ENCODE data around the gene MCEMP1. TPM values are rescaled to one million over a fixed set of nuclear protein-coding genes. Genes with fewer than 3 reads are reported as not detected.
A peak's percentile ranks its signal among the peaks of the same experiment; 100 is the strongest.

Gene MCEMP1
- total RNA-seq, 1 experiment from 2014 or later: not detected

DNA sequence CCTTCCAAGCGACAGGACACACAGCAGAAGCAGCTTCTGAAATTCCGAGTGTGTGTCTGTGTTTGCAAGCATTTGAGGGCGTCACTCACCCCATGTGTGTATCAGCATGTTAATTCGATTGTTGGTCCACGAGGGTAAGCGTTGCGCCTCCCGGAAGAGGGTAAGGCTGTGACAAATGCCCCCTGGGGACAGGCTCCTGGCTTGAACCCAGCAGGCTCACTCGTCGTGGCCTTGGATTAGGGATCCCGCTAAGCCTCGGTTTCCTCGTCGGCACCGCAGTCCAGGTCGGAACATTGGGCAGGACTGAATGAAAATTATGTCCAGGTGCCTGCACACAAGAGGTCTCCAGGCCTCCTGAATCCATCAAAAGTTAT lies 40.6 kb upstream of the MCEMP1 start:
- intact Hi-C loops (cut with micrococcal nuclease; ENCODE audit: unreplicated experiment): no loop called here
- peak overlapping the region; percentile 80 for H3K4me3 Mint-ChIP-seq (ENCODE audit: low read depth, unreplicated experiment)
- no peak for DNase-seq

DNA sequence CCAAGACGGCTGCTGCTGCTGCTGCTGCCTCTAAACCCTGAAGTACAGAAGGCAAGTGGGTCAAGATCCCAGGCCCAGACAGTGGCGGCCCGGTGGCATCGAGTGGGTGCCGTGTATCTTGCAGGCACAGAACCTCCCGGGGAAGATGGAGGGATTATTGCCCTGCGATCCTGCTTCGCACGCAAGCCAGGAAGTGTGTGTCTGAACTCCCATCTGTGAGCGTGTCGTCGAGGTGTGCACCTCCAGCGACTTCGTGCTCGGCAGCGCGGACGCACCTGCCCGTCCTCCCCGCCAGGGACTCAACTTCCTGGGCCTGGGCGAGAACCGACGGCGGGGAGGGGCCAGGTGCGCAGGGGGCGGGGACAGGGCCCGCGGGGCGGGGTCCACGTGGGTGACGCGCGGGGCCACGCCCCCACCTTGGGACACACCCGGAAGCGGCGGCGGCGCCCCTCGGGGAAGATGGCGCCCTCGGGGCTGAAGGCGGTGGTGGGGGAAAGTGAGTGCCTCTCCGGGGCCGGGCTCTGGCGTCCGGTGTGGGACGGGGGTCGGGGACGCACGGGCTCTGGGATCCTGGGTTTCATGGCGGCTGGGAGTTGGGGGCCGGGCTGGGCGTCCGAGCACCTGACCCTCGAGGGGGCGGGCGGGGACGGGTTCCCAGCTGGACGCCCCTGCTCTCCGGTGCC lies 40.1 kb upstream of the MCEMP1 start, which contains the start of gene STXBP2:
STXBP2 (plus strand) TSS at position 420 of the 683 bp plus-strand sequence; CDS start at position 460, 40 bp downstream.
- intact Hi-C loops (cut with micrococcal nuclease; ENCODE audit: unreplicated experiment): no loop called here
- no peak for TF ChIP-seq CTCF (IDR thresholded peaks at IDR 0.05; ENCODE audit: unreplicated experiment)
- peak; percentile 88 for DNase-seq
- Mint-ChIP-seq H3K4me3 (ENCODE audit: low read depth, unreplicated experiment) (peak within 1 kb of the TSS; percentile 80), H3K9me3 (ENCODE audit: low read depth, unreplicated experiment) (peaks cover 3% of the 10 kb centered on the region), H3K27me3 (ENCODE audit: unreplicated experiment) (no peaks in the 10 kb centered on the region), H3K27ac (ENCODE audit: unreplicated experiment) (peak within 1 kb of the TSS; percentile 72), H3K4me1 (ENCODE audit: low read depth, unreplicated experiment) (no peaks in the 10 kb centered on the region), H3K36me3 (ENCODE audit: insufficient read depth, unreplicated experiment) (peaks cover 39% of the 10 kb centered on the region)
- no TSS peak for BruUV-seq (replicated peaks)
- CTCF ChIA-PET: no interaction called here

More for the DNA sequence above, 40.6 kb upstream of the MCEMP1 start:
- no TSS peak for BruUV-seq (replicated peaks)
- Mint-ChIP-seq H3K4me1 (ENCODE audit: low read depth, unreplicated experiment) (no peaks in the 10 kb centered on the region), H3K27ac (ENCODE audit: unreplicated experiment) (no peak overlapping the region), H3K27me3 (ENCODE audit: unreplicated experiment) (no peaks in the 10 kb centered on the region), H3K9me3 (ENCODE audit: low read depth, unreplicated experiment) (peaks cover 3% of the 10 kb centered on the region), H3K36me3 (ENCODE audit: insufficient read depth, unreplicated experiment) (peaks cover 39% of the 10 kb centered on the region)
- CTCF ChIA-PET: no interaction called here
- no peak for TF ChIP-seq CTCF (IDR thresholded peaks at IDR 0.05; ENCODE audit: unreplicated experiment)

- TSS peak; percentile 34 for BruUV-seq (replicated peaks)
- H3K4me3 Mint-ChIP-seq (ENCODE audit: low read depth, unreplicated experiment): peak overlapping the region; percentile 80
- intact Hi-C loops (cut with micrococcal nuclease; ENCODE audit: unreplicated experiment): no loop called here
- TF ChIP-seq CTCF (IDR thresholded peaks at IDR 0.05; ENCODE audit: unreplicated experiment): no peak
- peak; percentile 53 for DNase-seq
- H3K36me3 Mint-ChIP-seq (ENCODE audit: insufficient read depth, unreplicated experiment): peaks cover 39% of the 10 kb centered on the region
- peaks cover 3% of the 10 kb centered on the region for H3K9me3 Mint-ChIP-seq (ENCODE audit: low read depth, unreplicated experiment)
- peak overlapping the region; percentile 72 for H3K27ac Mint-ChIP-seq (ENCODE audit: unreplicated experiment)
- CTCF ChIA-PET: interaction anchor here (0.6 kb wide), 1 partner anchor 8 kb away, joined by 6 read pairs; the partner anchor contains the start of genes PET100 and XAB2
- no peaks in the 10 kb centered on the region for H3K4me1 Mint-ChIP-seq (ENCODE audit: low read depth, unreplicated experiment)
- H3K27me3 Mint-ChIP-seq (ENCODE audit: unreplicated experiment): no peaks in the 10 kb centered on the region
These were observed 39.3 kb upstream of the MCEMP1 start for GRCh38 chr19:7637374-7638256.

- Mint-ChIP-seq H3K4me1 (ENCODE audit: low read depth, unreplicated experiment) (no peaks in the 10 kb centered on the region), H3K36me3 (ENCODE audit: insufficient read depth, unreplicated experiment) (peaks cover 37% of the 10 kb centered on the region), H3K9me3 (ENCODE audit: low read depth, unreplicated experiment) (peaks cover 3% of the 10 kb centered on the region), H3K4me3 (ENCODE audit: low read depth, unreplicated experiment) (no peak overlapping the region), H3K27ac (ENCODE audit: unreplicated experiment) (no peak overlapping the region), H3K27me3 (ENCODE audit: unreplicated experiment) (no peaks in the 10 kb centered on the region)
- no TSS peak for BruUV-seq (replicated peaks)
- intact Hi-C loops (cut with micrococcal nuclease; ENCODE audit: unreplicated experiment): no loop called here
- no peak for DNase-seq
- CTCF ChIA-PET: no interaction called here
- no peak for TF ChIP-seq CTCF (IDR thresholded peaks at IDR 0.05; ENCODE audit: unreplicated experiment)
These were observed 38.0 kb upstream of the MCEMP1 start for GRCh38 chr19:7638802-7639465.
